ENCODE results near the gene PPP6R2.

DNA sequence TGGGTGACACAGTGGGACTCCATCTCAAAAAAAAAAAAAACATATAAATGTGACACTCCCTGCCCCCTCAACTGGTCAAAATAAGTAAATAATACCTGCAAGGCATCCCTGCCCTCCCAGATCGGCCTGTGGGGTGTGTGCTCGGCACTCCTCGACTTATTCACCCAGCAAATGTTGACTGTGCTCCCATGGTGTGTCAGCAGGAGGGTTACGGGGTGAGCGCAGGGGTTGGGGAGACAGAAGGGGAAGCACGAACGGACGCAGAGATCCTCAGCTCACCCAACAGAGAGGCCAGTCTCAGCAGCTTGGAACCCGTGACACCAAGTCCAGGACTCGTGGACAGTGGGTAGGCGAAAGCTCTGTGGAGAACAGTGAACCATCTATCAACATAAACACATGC is 136.6 kb downstream of the PPP6R2 start:
- TF ChIP-seq, protein P1, sequence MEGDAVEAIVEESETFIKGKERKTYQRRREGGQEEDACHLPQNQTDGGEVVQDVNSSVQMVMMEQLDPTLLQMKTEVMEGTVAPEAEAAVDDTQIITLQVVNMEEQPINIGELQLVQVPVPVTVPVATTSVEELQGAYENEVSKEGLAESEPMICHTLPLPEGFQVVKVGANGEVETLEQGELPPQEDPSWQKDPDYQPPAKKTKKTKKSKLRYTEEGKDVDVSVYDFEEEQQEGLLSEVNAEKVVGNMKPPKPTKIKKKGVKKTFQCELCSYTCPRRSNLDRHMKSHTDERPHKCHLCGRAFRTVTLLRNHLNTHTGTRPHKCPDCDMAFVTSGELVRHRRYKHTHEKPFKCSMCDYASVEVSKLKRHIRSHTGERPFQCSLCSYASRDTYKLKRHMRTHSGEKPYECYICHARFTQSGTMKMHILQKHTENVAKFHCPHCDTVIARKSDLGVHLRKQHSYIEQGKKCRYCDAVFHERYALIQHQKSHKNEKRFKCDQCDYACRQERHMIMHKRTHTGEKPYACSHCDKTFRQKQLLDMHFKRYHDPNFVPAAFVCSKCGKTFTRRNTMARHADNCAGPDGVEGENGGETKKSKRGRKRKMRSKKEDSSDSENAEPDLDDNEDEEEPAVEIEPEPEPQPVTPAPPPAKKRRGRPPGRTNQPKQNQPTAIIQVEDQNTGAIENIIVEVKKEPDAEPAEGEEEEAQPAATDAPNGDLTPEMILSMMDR (IDR thresholded peaks at IDR 0.05), result no peak
- TF ChIP-seq POLR2AphosphoS5 (IDR thresholded peaks at IDR 0.05), result no peak
- no peak for TF ChIP-seq POLR2A (IDR thresholded peaks at IDR 0.05)
- TF ChIP-seq EP300 (IDR thresholded peaks at IDR 0.05), result no peak
